ENCODE data around the gene OR52N4.

Gene OR52N4

GRCh38 chr11:5726351-5726750, 27.7 kb upstream of the OR52N4 start:
- no peak for TF ChIP-seq CTCF (IDR thresholded peaks at IDR 0.05; ENCODE audit: insufficient read depth, low read depth, low read length, missing control alignments)
- no peak for DNase-seq (ENCODE audit: low read depth)
- H3K4me3 ChIP-seq (ENCODE audit: low read length) = no peak overlapping the region

- DNase-seq (ENCODE audit: low read depth) = no peak
- no peak for TF ChIP-seq CTCF (IDR thresholded peaks at IDR 0.05; ENCODE audit: insufficient read depth, low read depth, low read length, missing control alignments)
Observed at GRCh38 chr11:5727691-5728090, 26.4 kb upstream of the OR52N4 start.

GRCh38 chr11:5736396-5736795, 17.6 kb upstream of the OR52N4 start, which contains the start of gene OR56B1:
OR56B1 (plus strand) TSS chr11:5736448; CDS start chr11:5736517, 69 bp downstream.
- TF ChIP-seq CTCF (IDR thresholded peaks at IDR 0.05; ENCODE audit: insufficient read depth, low read depth, low read length, missing control alignments) = no peak
- peak; percentile 42 for DNase-seq (ENCODE audit: low read depth)

More at GRCh38 chr11:5727691-5728090, 26.4 kb upstream of the OR52N4 start:
- H3K4me3 ChIP-seq (ENCODE audit: low read length) = no peak overlapping the region

DNA sequence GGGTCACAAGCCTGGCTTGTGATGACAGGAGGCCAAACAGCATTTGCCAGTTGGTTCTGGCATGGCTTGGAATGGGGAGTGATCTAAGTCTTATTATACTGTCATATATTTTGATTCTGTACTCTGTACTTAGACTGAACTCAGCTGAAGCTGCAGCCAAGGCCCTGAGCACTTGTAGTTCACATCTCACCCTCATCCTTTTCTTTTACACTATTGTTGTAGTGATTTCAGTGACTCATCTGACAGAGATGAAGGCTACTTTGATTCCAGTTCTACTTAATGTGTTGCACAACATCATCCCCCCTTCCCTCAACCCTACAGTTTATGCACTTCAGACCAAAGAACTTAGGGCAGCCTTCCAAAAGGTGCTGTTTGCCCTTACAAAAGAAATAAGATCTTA, 17.0 kb upstream of the OR52N4 start:
- no peak for TF ChIP-seq CTCF (IDR thresholded peaks at IDR 0.05; ENCODE audit: insufficient read depth, low read depth, low read length, missing control alignments)
- no peak overlapping the region for H3K4me3 ChIP-seq (ENCODE audit: low read length)
- DNase-seq (ENCODE audit: low read depth) = peak; percentile 38

More at GRCh38 chr11:5736396-5736795, 17.6 kb upstream of the OR52N4 start, which contains the start of gene OR56B1:
- no peak within 1 kb of the TSS for H3K4me3 ChIP-seq (ENCODE audit: low read length)

DNA sequence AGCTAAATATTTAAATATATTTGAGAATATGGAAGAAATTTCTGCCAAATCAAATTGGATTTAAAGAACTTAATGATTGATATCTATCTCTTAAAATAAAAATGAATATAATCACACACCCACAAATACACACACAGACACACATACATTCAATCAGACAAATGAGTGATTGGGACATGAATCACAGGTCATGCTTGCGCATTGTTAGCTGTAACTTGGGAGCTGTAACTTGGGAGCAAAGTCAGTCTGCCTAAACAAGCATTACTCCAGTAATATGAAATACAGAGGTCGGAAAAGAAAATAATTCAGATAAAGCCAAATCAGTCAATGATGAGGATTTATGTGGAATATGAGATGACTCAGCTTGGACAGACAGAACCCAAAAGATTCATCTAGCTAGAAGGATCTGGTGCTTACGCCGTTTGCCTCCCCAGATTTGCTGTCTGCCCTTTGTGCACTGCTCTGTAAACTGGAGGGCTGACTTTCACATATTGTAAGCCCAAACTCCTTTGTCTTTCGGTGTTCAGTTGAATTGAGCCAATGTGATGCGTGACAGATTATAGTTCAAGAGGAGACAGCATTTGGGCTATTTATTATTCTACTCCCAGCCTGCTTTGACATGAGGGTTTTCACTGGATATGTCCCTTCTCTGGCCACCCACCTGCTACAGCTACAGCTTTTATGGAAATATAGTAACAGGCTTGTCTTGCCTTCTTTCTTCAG, 16.2 kb upstream of the OR52N4 start:
- peak; percentile 46 for DNase-seq (ENCODE audit: low read depth)

DNA sequence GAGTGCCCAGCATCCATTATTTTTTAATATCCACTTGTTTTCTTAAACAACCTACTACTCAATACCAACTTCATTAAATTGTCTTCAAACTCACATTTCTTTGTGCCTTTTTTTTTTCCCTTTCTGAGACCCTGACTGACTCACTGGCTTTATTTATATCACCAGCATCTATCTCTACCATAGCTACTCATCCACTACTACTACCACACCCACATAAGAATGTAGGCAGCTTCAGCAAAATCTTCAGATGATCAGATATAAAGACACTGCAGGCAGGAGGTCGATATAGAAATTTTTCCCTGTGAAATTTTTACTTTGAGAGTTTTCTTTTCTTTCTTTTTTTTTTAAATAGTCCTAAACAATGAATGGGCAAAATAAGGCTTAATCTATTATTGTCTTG, 15.6 kb upstream of the OR52N4 start:
- no peak overlapping the region for H3K4me3 ChIP-seq (ENCODE audit: low read length)
- TF ChIP-seq CTCF (IDR thresholded peaks at IDR 0.05; ENCODE audit: insufficient read depth, low read depth, low read length, missing control alignments) = no peak
- DNase-seq (ENCODE audit: low read depth) = no peak

More for the DNA sequence above, 16.2 kb upstream of the OR52N4 start:
- no peak overlapping the region for H3K4me3 ChIP-seq (ENCODE audit: low read length)
- no peak for TF ChIP-seq CTCF (IDR thresholded peaks at IDR 0.05; ENCODE audit: insufficient read depth, low read depth, low read length, missing control alignments)

GRCh38 chr11:5746614-5747013, 7.4 kb upstream of the OR52N4 start:
- H3K4me3 ChIP-seq (ENCODE audit: low read length) = no peak overlapping the region
- no peak for DNase-seq (ENCODE audit: low read depth)
- TF ChIP-seq CTCF (IDR thresholded peaks at IDR 0.05; ENCODE audit: insufficient read depth, low read depth, low read length, missing control alignments) = no peak
